HG03060 (cell line): Measurements from ENCODE around the gene SPATA1.
"Not testable (repeated sequence)": the region's sequence is repeated elsewhere in the genome, so short reads cannot be mapped to it uniquely, and the experiment has no call there.

Experiments
- ATAC-seq: cut with Tn5 transposase; IDR thresholded peaks from one replicate; pipeline ENCODE4 v1.9.1; 2021; ENCODE audit warnings: low read depth, moderate number of reproducible peaks; ENCODE audit not compliant: unreplicated experiment

SPATA1 gene

GRCh38 chr1:84584126-84584525 is 77.9 kb downstream of the SPATA1 start:
- no peak for ATAC-seq

- ATAC-seq = no peak
These were observed 79.6 kb downstream of the SPATA1 start for GRCh38 chr1:84585803-84586202.

GRCh38 chr1:84587099-84587498 is 80.9 kb downstream of the SPATA1 start:
- no peak for ATAC-seq

GRCh38 chr1:84594959-84595358 is 88.8 kb downstream of the SPATA1 start:
- not testable (repeated sequence) for ATAC-seq

- ATAC-seq = no peak
These were observed 90.8 kb downstream of the SPATA1 start for GRCh38 chr1:84597011-84597410.

- ATAC-seq = no peak
These were observed 92.2 kb downstream of the SPATA1 start for GRCh38 chr1:84598418-84598817.

- ATAC-seq = peak; percentile 72
These were observed 92.9 kb downstream of the SPATA1 start for GRCh38 chr1:84598846-84599741.

- ATAC-seq = no peak
These were observed 94.6 kb downstream of the SPATA1 start for GRCh38 chr1:84600796-84601195.

GRCh38 chr1:84603223-84603622 is 97.0 kb downstream of the SPATA1 start:
- ATAC-seq = no peak

- ATAC-seq = no peak
These were observed 98.0 kb downstream of the SPATA1 start for GRCh38 chr1:84603941-84604830.

GRCh38 chr1:84605157-84605556 is 99.0 kb downstream of the SPATA1 start:
- ATAC-seq = no peak

- ATAC-seq = no peak
These were observed 100.8 kb downstream of the SPATA1 start for GRCh38 chr1:84606977-84607376.

- ATAC-seq = no peak
These were observed 104.9 kb downstream of the SPATA1 start for GRCh38 chr1:84611091-84611490.

- no peak for ATAC-seq
These were observed 105.6 kb downstream of the SPATA1 start for GRCh38 chr1:84611796-84612195.

- no peak for ATAC-seq
These were observed 106.8 kb downstream of the SPATA1 start for GRCh38 chr1:84613026-84613425.

- ATAC-seq = no peak
These were observed 107.7 kb downstream of the SPATA1 start for GRCh38 chr1:84613887-84614286.

GRCh38 chr1:84615790-84616189 is 109.6 kb downstream of the SPATA1 start:
- no peak for ATAC-seq
